GM23248 (cell line): ENCODE measurements around the gene TCHP. TPM values are rescaled to one million over a fixed set of nuclear protein-coding genes. Genes with fewer than 3 reads are reported as not detected.

Experiments
- DNase-seq: peaks from one replicate; pipeline ENCODE4 v3.0.0-alpha.2; 2015
- H2AFZ ChIP-seq: fragments of 200-600 bp; sonication (generic); 2 replicates; pipeline ENCODE4 v1.6.1; 2016; ENCODE audit warnings: antibody characterized with exemption
- H3F3A ChIP-seq: fragments of 200-600 bp; sonication (generic); 2 replicates; pipeline ENCODE4 v1.6.1; 2016; ENCODE audit warnings: mild to moderate bottlenecking, antibody characterized with exemption, mixed run types; ENCODE audit not compliant: insufficient read depth
- H3K27ac ChIP-seq: fragments of 200-600 bp; sonication (generic); 2 replicates; pipeline ENCODE4 v1.5.1; 2016; ENCODE audit warnings: mild to moderate bottlenecking
- H3K27me3 ChIP-seq: fragments of 200-600 bp; sonication (generic); replicated peaks from 2 replicates; pipeline ENCODE4 v1.6.1; 2016; ENCODE audit warnings: mild to moderate bottlenecking; ENCODE audit not compliant: insufficient read depth
- H3K36me3 ChIP-seq: fragments of 200-600 bp; sonication (generic); 2 replicates; pipeline ENCODE4 v1.6.1; 2016; ENCODE audit warnings: low read depth, mild to moderate bottlenecking
- H3K4me1 ChIP-seq: fragments of 200-600 bp; sonication (generic); 2 replicates; pipeline ENCODE4 v1.6.1; 2016; ENCODE audit warnings: mild to moderate bottlenecking; ENCODE audit not compliant: insufficient read depth
- H3K4me2 ChIP-seq: fragments of 200-600 bp; sonication (generic); one replicate; pipeline ENCODE4 v1.6.1; 2016; ENCODE audit warnings: mild to moderate bottlenecking; ENCODE audit not compliant: unreplicated experiment
- H3K4me3 ChIP-seq: fragments of 200-600 bp; sonication (generic); 2 replicates; pipeline ENCODE4 v1.5.1; 2016; ENCODE audit warnings: mild to moderate bottlenecking
- H3K79me2 ChIP-seq: fragments of 200-600 bp; sonication (generic); 2 replicates; pipeline ENCODE4 v1.6.1; 2016; ENCODE audit warnings: mild to moderate bottlenecking; ENCODE audit not compliant: insufficient read depth
- H3K9ac ChIP-seq: fragments of 200-600 bp; sonication (generic); 2 replicates; pipeline ENCODE4 v1.6.1; 2016; ENCODE audit warnings: mild to moderate bottlenecking
- H3K9me2 ChIP-seq: fragments of 200-600 bp; sonication (generic); 2 replicates; pipeline ENCODE4 v1.6.1; 2016; ENCODE audit warnings: mixed run types, mild to moderate bottlenecking, moderate library complexity; ENCODE audit not compliant: insufficient read depth
- H3K9me3 ChIP-seq: fragments of 200-600 bp; sonication (generic); one replicate; pipeline ENCODE4 v1.6.1; 2017; ENCODE audit warnings: low read depth
- H4K20me1 ChIP-seq: fragments of 200-600 bp; sonication (generic); 2 replicates; pipeline ENCODE4 v1.6.0; 2016; ENCODE audit not compliant: insufficient read depth
- EZH2 ChIP-seq: fragments of 200-600 bp; sonication (generic); IDR thresholded peaks from 2 replicates; pipeline ENCODE4 v1.6.1; 2018; ENCODE audit warnings: antibody characterized with exemption, mild to moderate bottlenecking; ENCODE audit not compliant: insufficient read depth, poor library complexity, severe bottlenecking
- EZH2phosphoT487 ChIP-seq: fragments of 200-600 bp; sonication (generic); IDR thresholded peaks from 2 replicates; pipeline ENCODE4 v1.6.1; 2018; ENCODE audit warnings: antibody characterized with exemption, moderate library complexity, mild to moderate bottlenecking, low read depth; ENCODE audit not compliant: insufficient read depth
- WGBS, 2 experiments: methylation state at CpG; one replicate each; pipeline ENCODE4 v1.1.6; 2015 to 2017; ENCODE audit warnings: low lambda C conversion rate in 2 of 2, low coverage in 1 of 2; ENCODE audit errors: missing lambda C conversion rate in 2 of 2; 5-methylcytosine and 5-hydroxymethylcytosine counted together
- in situ Hi-C: fragments of 300-500 bp; cut with MboI; formaldehyde crosslinking; loops from 2 replicates; pipeline ENCODE4 v1.15.0; 2020
- polyA plus RNA-seq: library from polyadenylated mRNA; unstranded; fragments of >200 nt; fragmentation: Nextera tagmentation; extraction: Ambion mirVana; gene quantifications from 2 replicates; pipeline ENCODE4 v1.2.1, GENCODE V29; 2016
- total RNA-seq: library from RNA; depleted of rRNA; stranded (reverse); fragments of >200 nt; shearing (Covaris generic); gene quantifications from 2 replicates; pipeline ENCODE4 v1.2.3, GENCODE V29; 2014

TCHP gene
- total and polyA plus RNA-seq, 2 experiments from 2014 or later: 9.7 to 11.7 TPM

DNA sequence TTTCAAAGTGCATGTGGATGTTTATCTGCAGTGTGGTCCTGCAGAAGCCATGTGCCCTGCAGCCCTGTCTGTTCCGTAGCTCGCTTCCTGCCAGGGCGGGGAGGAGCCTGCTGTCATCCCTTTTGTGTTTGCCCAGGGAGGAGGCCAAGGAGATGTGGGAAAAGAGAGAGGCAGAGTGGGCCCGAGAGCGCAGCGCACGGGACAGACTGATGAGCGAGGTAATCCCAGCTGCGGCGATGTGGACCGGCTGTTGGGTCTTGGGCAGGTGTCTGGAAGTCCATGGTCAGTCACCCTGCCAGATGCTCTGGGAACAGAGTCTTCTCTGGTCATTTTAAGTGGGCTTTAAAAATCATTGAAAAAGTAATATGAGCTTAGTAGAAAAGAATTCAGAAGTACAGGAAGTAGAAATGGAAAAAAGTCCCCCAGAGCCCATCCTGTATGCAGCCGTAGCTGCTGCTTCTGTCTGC is 12.8 kb downstream of the TCHP start:
- in situ Hi-C loops: no loop called here
- WGBS, 2 experiments: 88 to 90% methylated on average over 12 of the region's 12 CpGs
- Histone ChIP-seq H3K79me2 (no peaks in the 10 kb centered on the region), H3K36me3 (0 out of 2 replicates have a peak, but pooled peaks cover 16% of the 10 kb centered on the region), H3K4me3 (no peak overlapping the region), H4K20me1 (no peaks in the 10 kb centered on the region), H3K9me3 (no peaks in the 10 kb centered on the region), H3K27ac (no peak overlapping the region), H3K4me1 (no peaks in the 10 kb centered on the region), H3K27me3 (no peaks in the 10 kb centered on the region), H3K9ac (no peak overlapping the region), H3K4me2 (no peak overlapping the region), H2AFZ (no peak overlapping the region), H3K9me2 (no peaks in the 10 kb centered on the region), H3F3A (no peaks in the 10 kb centered on the region)
- no peak for DNase-seq
- no peak for TF ChIP-seq EZH2phosphoT487
- TF ChIP-seq EZH2: no peak

- in situ Hi-C loops: no loop called here
- Histone ChIP-seq H2AFZ (no peak overlapping the region), H4K20me1 (no peaks in the 10 kb centered on the region), H3K4me3 (no peak overlapping the region), H3K4me1 (no peaks in the 10 kb centered on the region), H3K27ac (no peak overlapping the region), H3K9me2 (no peaks in the 10 kb centered on the region), H3K9me3 (no peaks in the 10 kb centered on the region), H3K79me2 (no peaks in the 10 kb centered on the region), H3K4me2 (no peak overlapping the region), H3K9ac (no peak overlapping the region), H3K36me3 (0 out of 2 replicates have a peak, but pooled peaks cover 17% of the 10 kb centered on the region), H3F3A (no peaks in the 10 kb centered on the region), H3K27me3 (no peaks in the 10 kb centered on the region)
- no peak for DNase-seq
- WGBS, 2 experiments: 96% methylated on average over 16 of the region's 16 CpGs
- TF ChIP-seq EZH2phosphoT487 (no peak), EZH2 (no peak)
Measured at GRCh38 chr12:109914461-109914860, 14.4 kb downstream of the TCHP start.

DNA sequence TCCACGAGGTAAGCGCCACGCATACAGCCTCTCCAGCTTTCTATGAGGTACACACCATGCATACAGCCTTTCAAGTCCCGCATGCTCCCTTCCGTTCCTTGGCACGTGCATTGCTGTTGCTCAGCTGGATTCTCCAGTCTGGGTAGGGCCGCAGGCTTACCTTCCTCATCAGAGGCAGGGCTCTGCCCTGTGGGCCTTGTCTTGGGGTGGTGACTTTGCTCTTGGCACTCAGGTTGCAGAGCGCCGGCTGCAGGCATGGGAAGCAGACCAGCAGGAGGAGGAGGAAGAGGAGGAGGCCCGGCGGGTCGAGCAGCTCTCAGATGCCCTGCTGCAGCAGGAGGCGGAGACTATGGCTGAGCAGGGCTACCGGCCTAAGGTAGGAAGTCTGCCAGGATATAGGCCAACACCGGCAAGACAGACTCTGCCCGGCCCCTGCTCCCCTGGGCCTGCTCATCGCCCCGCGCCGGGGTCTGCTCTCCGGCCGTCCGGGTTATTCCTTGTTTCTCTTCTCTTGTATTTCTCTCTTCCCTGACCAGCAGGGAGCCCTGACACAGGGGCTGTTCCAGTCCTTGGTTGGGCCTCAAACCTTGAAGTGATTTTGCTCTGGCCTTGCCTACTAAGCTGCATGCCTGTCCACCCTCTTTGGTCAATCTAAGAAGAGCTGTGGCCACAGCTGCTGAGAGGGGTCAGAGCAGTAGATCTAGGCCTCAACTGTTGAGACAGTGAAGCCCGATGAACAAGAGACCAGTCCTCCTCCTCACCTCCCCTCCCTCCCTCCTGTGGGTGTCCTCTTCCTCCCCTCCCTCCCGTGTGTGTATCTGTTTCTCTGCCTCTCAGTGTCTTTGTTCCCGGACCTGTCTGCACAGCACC is 15.3 kb downstream of the TCHP start:
- H3K9ac ChIP-seq: no peak overlapping the region
- H4K20me1 ChIP-seq: no peaks in the 10 kb centered on the region
- no peaks in the 10 kb centered on the region for H3K27me3 ChIP-seq
- no peak overlapping the region for H3K27ac ChIP-seq
- no peak for DNase-seq
- H3K9me2 ChIP-seq: no peaks in the 10 kb centered on the region
- H3F3A ChIP-seq: no peaks in the 10 kb centered on the region
- H3K4me3 ChIP-seq: no peak overlapping the region
- no peak overlapping the region for H2AFZ ChIP-seq
- no peaks in the 10 kb centered on the region for H3K4me1 ChIP-seq
- WGBS, 2 experiments: 78 to 83% methylated on average over 25 to 26 of the region's 26 CpGs
- H3K79me2 ChIP-seq: no peaks in the 10 kb centered on the region
- in situ Hi-C loops: no loop called here
- no peak overlapping the region for H3K4me2 ChIP-seq
- H3K36me3 ChIP-seq: 0 out of 2 replicates have a peak, but pooled peaks cover 17% of the 10 kb centered on the region
- no peak for TF ChIP-seq EZH2phosphoT487
- no peak for TF ChIP-seq EZH2
- no peaks in the 10 kb centered on the region for H3K9me3 ChIP-seq

- Histone ChIP-seq H3K36me3 (0 out of 2 replicates have a peak, but pooled peaks cover 17% of the 10 kb centered on the region), H4K20me1 (no peaks in the 10 kb centered on the region)
Measured at GRCh38 chr12:109916045-109916444, 16.0 kb downstream of the TCHP start.

More at GRCh38 chr12:109916045-109916444, 16.0 kb downstream of the TCHP start:
- no peaks in the 10 kb centered on the region for H3K9me3 ChIP-seq
- no peaks in the 10 kb centered on the region for H3K4me1 ChIP-seq
- H3K4me3 ChIP-seq: no peak overlapping the region
- H3F3A ChIP-seq: no peaks in the 10 kb centered on the region
- no peak overlapping the region for H3K9ac ChIP-seq
- H3K4me2 ChIP-seq: no peak overlapping the region
- TF ChIP-seq EZH2 (no peak), EZH2phosphoT487 (no peak)
- DNase-seq: no peak
- H2AFZ ChIP-seq: no peak overlapping the region
- in situ Hi-C loops: no loop called here
- no peak overlapping the region for H3K27ac ChIP-seq
- H3K27me3 ChIP-seq: no peaks in the 10 kb centered on the region
- no peaks in the 10 kb centered on the region for H3K79me2 ChIP-seq
- H3K9me2 ChIP-seq: no peaks in the 10 kb centered on the region
- WGBS, 2 experiments: 95 to 97% methylated on average over 4 of the region's 4 CpGs
